NCI-H187 treated with DMSO at 0.1 percent for 48 hours (cell line): ENCODE measurements around the gene HOGA1.
"Not testable (repeated sequence)": the region's sequence is repeated elsewhere in the genome, so short reads cannot be mapped to it uniquely, and the experiment has no call there.

Source experiments
- DNase-seq: peaks from one replicate; lab custom pipeline; 2025; lab: John Stamatoyannopoulos, UW

HOGA1 gene

DNA sequence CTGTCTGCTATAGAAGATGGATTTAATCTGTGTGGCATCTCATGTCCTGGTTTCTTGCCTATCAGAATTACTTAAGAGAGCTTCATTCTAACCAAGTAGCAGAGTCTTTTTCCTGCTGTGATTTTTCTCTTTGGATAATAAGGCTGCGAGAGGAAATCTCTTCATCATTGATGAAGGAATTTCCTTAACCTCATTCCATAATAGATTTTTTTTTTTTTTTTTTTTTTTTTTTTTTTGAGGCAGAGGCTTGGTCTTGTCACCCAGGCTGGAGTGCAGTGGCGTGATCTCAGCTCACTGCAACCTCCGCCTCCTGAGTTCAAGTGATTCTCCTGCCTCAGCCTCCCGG is 65.2 kb downstream of the HOGA1 start:
- DNase-seq: not testable (repeated sequence)

GRCh38 chr10:97650726-97651125 is 66.5 kb downstream of the HOGA1 start:
- no peak for DNase-seq

- DNase-seq: no peak
These were observed 67.6 kb downstream of the HOGA1 start for GRCh38 chr10:97651773-97652172.

GRCh38 chr10:97656777-97657176 is 72.6 kb downstream of the HOGA1 start:
- no peak for DNase-seq

DNA sequence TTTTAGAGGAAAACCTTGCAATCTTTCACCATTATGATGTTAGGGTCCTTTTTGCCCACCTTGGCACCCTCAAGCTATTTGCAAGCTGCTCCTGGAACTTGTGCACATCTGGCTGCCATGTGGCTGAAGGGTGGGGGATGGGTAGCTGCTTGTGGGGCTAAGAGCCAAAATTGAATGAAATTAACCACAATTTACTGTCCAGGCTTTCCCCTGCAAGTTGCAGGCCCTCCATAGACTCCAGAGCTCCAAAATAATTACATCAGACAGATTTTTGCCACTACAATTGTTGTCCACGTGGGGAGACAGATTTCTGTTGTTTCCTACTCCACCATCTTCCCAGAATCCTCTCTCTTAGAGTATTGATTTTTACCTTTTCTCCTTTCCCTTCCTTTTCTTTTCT is 75.4 kb downstream of the HOGA1 start:
- no peak for DNase-seq
